Panc1 (cell line): Measurements from ENCODE around the gene EIF2B5.

Experiments
- CTCF ChIP-seq: fragments of 450-650 bp; IDR thresholded peaks from 2 replicates; pipeline ENCODE4 v1.5.1; 2017; ENCODE audit warnings: mild to moderate bottlenecking
- POLR2AphosphoS5 ChIP-seq: IDR thresholded peaks from 2 replicates; pipeline ENCODE4 v1.6.1; 2012; ENCODE audit warnings: mild to moderate bottlenecking, low read depth, low read length, moderate library complexity
- REST ChIP-seq, 2 experiments: IDR thresholded peaks; 2 replicates each; pipeline ENCODE4 v1.6.1; 2011 to 2012; ENCODE audit warnings: low read depth in 2 of 2, control low read depth in 1 of 2, low read length in 1 of 2, mild to moderate bottlenecking in 1 of 2, moderate library complexity in 1 of 2; ENCODE audit not compliant: insufficient read depth in 1 of 2
- SIN3A ChIP-seq: IDR thresholded peaks from 2 replicates; pipeline ENCODE4 v1.6.1; 2012; ENCODE audit warnings: low read depth, mild to moderate bottlenecking, low read length, moderate library complexity, borderline replicate concordance; ENCODE audit not compliant: insufficient read depth
- TCF7L2 ChIP-seq: IDR thresholded peaks from 2 replicates; pipeline ENCODE4 v1.6.1; 2011; ENCODE audit warnings: mild to moderate bottlenecking, low read depth, low read length, inconsistent platforms

- TF ChIP-seq CTCF (no peak), POLR2AphosphoS5 (no peak), REST (IDR thresholded peaks at IDR 0.05; ENCODE audit: insufficient read depth in 1 of 2, low read depth in 2 of 2, low read length in 1 of 2) (no peak), SIN3A (no peak), TCF7L2 (no peak)
Observed at GRCh38 chr3:184144505-184144904, 9.3 kb downstream of the EIF2B5 start.
